ENCODE measurements around the gene CHAMP1. TPM values are rescaled to one million over a fixed set of nuclear protein-coding genes. Genes with fewer than 3 reads are reported as not detected.
A peak's percentile ranks its signal among the peaks of the same experiment; 100 is the strongest.

Gene CHAMP1, protein sequence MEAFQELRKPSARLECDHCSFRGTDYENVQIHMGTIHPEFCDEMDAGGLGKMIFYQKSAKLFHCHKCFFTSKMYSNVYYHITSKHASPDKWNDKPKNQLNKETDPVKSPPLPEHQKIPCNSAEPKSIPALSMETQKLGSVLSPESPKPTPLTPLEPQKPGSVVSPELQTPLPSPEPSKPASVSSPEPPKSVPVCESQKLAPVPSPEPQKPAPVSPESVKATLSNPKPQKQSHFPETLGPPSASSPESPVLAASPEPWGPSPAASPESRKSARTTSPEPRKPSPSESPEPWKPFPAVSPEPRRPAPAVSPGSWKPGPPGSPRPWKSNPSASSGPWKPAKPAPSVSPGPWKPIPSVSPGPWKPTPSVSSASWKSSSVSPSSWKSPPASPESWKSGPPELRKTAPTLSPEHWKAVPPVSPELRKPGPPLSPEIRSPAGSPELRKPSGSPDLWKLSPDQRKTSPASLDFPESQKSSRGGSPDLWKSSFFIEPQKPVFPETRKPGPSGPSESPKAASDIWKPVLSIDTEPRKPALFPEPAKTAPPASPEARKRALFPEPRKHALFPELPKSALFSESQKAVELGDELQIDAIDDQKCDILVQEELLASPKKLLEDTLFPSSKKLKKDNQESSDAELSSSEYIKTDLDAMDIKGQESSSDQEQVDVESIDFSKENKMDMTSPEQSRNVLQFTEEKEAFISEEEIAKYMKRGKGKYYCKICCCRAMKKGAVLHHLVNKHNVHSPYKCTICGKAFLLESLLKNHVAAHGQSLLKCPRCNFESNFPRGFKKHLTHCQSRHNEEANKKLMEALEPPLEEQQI
- 25.4 and 35.3 TPM in 2 replicates for total RNA-seq (ENCODE audit: low replicate concordance)

GRCh38 chr13:114314074-114314912 lies at the start of gene CHAMP1:
TSS of gene CHAMP1 (plus strand) at chr13:114314503. CDS start at chr13:114323843, 9,340 bp downstream.
- Histone ChIP-seq H4K20me1 (ENCODE audit: low read depth) (peaks cover 40% of the 10 kb centered on the region), H3K27ac (peak within 1 kb of the TSS; percentile 87), H3K79me2 (ENCODE audit: low read depth) (peaks cover 57% of the 10 kb centered on the region), H3F3A (ENCODE audit: low read depth) (peaks cover 31% of the 10 kb centered on the region), H3K36me3 (peaks cover 5% of the 10 kb centered on the region), H3K4me2 (peak within 1 kb of the TSS; percentile 90), H3K9ac (peak within 1 kb of the TSS; percentile 78), H3K27me3 (no peaks in the 10 kb centered on the region), H2AFZ (replicated peaks) (peak within 1 kb of the TSS; percentile 8), H3K9me3 (ENCODE audit: low read depth) (no peaks in the 10 kb centered on the region), H3K4me3 (peak within 1 kb of the TSS; percentile 59), H3K4me1 (peaks cover 8% of the 10 kb centered on the region)
- Mint-ChIP-seq H3K36me3 (peaks cover 15% of the 10 kb centered on the region), H3K27me3 (ENCODE audit: insufficient read depth, low read depth) (peaks cover 3% of the 10 kb centered on the region), H3K27ac (peak within 1 kb of the TSS; percentile 97), H3K4me3 (peak within 1 kb of the TSS; percentile 88), H3K9me3 (no peaks in the 10 kb centered on the region), H3K4me1 (peaks cover 31% of the 10 kb centered on the region)
- peak; percentile 95 for DNase-seq (ENCODE audit: low spot score)
- TF ChIP-seq EZH2 (IDR thresholded peaks at IDR 0.05) (no peak), EZH2phosphoT487 (IDR thresholded peaks at IDR 0.05) (no peak)
- TF ChIP-seq, protein P1, sequence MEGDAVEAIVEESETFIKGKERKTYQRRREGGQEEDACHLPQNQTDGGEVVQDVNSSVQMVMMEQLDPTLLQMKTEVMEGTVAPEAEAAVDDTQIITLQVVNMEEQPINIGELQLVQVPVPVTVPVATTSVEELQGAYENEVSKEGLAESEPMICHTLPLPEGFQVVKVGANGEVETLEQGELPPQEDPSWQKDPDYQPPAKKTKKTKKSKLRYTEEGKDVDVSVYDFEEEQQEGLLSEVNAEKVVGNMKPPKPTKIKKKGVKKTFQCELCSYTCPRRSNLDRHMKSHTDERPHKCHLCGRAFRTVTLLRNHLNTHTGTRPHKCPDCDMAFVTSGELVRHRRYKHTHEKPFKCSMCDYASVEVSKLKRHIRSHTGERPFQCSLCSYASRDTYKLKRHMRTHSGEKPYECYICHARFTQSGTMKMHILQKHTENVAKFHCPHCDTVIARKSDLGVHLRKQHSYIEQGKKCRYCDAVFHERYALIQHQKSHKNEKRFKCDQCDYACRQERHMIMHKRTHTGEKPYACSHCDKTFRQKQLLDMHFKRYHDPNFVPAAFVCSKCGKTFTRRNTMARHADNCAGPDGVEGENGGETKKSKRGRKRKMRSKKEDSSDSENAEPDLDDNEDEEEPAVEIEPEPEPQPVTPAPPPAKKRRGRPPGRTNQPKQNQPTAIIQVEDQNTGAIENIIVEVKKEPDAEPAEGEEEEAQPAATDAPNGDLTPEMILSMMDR (IDR thresholded peaks at IDR 0.05): peak; percentile 14

GRCh38 chr13:114264886-114265611 lies 49.3 kb upstream of the CHAMP1 start:
- H3K4me2 ChIP-seq: no peak overlapping the region
- H3K36me3 Mint-ChIP-seq: peaks cover 47% of the 10 kb centered on the region

GRCh38 chr13:114266241-114266640 lies 48.1 kb upstream of the CHAMP1 start:
- Mint-ChIP-seq H3K36me3 (peaks cover 53% of the 10 kb centered on the region), H3K4me3 (no peak overlapping the region), H3K9me3 (no peaks in the 10 kb centered on the region), H3K4me1 (no peaks in the 10 kb centered on the region), H3K27me3 (ENCODE audit: insufficient read depth, low read depth) (no peaks in the 10 kb centered on the region), H3K27ac (no peak overlapping the region)
- Histone ChIP-seq H3K4me3 (no peak overlapping the region), H3K27ac (no peak overlapping the region), H4K20me1 (ENCODE audit: low read depth) (no peaks in the 10 kb centered on the region), H3K79me2 (ENCODE audit: low read depth) (no peaks in the 10 kb centered on the region), H3F3A (ENCODE audit: low read depth) (no peaks in the 10 kb centered on the region), H3K9ac (no peak overlapping the region), H3K4me2 (no peak overlapping the region), H3K9me3 (ENCODE audit: low read depth) (no peaks in the 10 kb centered on the region), H3K27me3 (no peaks in the 10 kb centered on the region), H3K36me3 (peaks cover 10% of the 10 kb centered on the region), H3K4me1 (no peaks in the 10 kb centered on the region), H2AFZ (replicated peaks) (no peak overlapping the region)
- TF ChIP-seq EZH2phosphoT487 (IDR thresholded peaks at IDR 0.05) (no peak), EZH2 (IDR thresholded peaks at IDR 0.05) (no peak)
- TF ChIP-seq, protein P1 (IDR thresholded peaks at IDR 0.05): no peak
- DNase-seq (ENCODE audit: low spot score): no peak

More at GRCh38 chr13:114264886-114265611, 49.3 kb upstream of the CHAMP1 start:
- H3K36me3 ChIP-seq: peaks cover 10% of the 10 kb centered on the region
- Mint-ChIP-seq H3K9me3 (no peaks in the 10 kb centered on the region), H3K27ac (no peak overlapping the region), H3K27me3 (ENCODE audit: insufficient read depth, low read depth) (no peaks in the 10 kb centered on the region), H3K4me3 (no peak overlapping the region), H3K4me1 (no peaks in the 10 kb centered on the region)
- no peak for DNase-seq (ENCODE audit: low spot score)
- H2AFZ ChIP-seq (replicated peaks): no peak overlapping the region
- H3K27ac ChIP-seq: no peak overlapping the region
- H3F3A ChIP-seq (ENCODE audit: low read depth): no peaks in the 10 kb centered on the region
- H3K4me1 ChIP-seq: no peaks in the 10 kb centered on the region
- no peaks in the 10 kb centered on the region for H3K9me3 ChIP-seq (ENCODE audit: low read depth)
- H3K4me3 ChIP-seq: no peak overlapping the region
- no peak for TF ChIP-seq EZH2 (IDR thresholded peaks at IDR 0.05)
- H3K9ac ChIP-seq: no peak overlapping the region
- no peaks in the 10 kb centered on the region for H3K79me2 ChIP-seq (ENCODE audit: low read depth)
- no peaks in the 10 kb centered on the region for H3K27me3 ChIP-seq
- no peaks in the 10 kb centered on the region for H4K20me1 ChIP-seq (ENCODE audit: low read depth)
